ENCODE results near the gene MYF5. TPM values are rescaled to one million over a fixed set of nuclear protein-coding genes. Genes with fewer than 3 reads are reported as not detected.

MYF5 gene
- total RNA-seq, 4 donors from 2014 or later: not detected

DNA sequence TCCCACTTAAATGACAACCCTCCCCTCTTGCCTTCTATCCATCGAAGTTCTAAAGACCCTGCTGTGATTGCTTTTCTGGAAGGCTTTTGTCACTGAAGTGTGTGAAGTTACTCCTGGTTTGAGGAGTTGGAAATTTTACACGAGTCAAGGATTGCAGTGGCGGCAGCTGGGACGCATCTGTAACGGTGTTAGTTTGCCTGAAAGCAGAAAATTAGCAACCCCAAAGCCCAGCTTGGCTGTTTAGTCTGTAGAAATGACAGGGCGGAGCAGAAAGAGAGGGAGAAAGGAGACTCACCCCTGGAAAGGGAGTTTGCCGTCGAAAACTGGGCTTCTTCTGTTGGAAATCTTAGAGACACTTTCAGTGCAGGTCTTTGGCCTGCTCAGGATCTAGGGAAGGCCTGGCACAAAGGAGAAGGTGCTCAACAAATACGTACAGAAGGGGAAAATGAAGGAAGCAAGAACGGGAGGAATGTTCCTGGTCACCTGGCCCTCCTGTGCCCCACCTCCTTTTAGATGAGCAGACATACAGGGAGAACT lies 931 bp upstream of the MYF5 start:
- H3K4me1 ChIP-seq: no peaks in the 10 kb centered on the region
- 66% methylated on average over 10 of the region's 10 CpGs for WGBS
- no peak for DNase-seq (ENCODE audit: low spot score in 2 of 2)
- no peak overlapping the region for H3K4me3 ChIP-seq
- no peak overlapping the region for H3K27ac ChIP-seq
- no peaks in the 10 kb centered on the region for H3K36me3 ChIP-seq
- peaks cover 54% of the 10 kb centered on the region for H3K27me3 ChIP-seq
- no peaks in the 10 kb centered on the region for H3K9me3 ChIP-seq
- TF ChIP-seq EP300 (IDR thresholded peaks at IDR 0.05) (no peak), POLR2AphosphoS5 (IDR thresholded peaks at IDR 0.05) (no peak), POLR2A (IDR thresholded peaks at IDR 0.05) (no peak), CTCF (IDR thresholded peaks at IDR 0.05) (no peak)

DNA sequence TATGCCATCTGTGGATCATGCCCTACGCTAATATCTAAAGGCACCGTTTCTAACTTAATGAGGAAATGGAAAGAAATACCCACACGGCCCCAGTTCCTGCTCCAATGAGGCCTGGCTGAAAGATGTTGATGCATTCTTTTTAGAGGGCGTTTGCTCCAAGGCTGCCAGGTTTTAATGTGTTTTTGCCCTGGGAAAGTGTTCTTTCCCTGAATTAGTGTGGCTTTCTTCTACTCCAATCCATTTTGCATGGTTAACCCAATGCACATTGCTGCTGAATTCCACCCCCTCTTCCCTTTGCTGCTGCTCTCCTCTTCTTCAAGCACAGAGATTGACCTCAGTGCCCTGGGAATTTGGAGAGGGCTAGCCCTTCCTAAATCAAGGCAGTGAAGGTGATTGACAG lies 1.1 kb downstream of the MYF5 start:
- no peak for DNase-seq (ENCODE audit: low spot score in 2 of 2)
- no peak overlapping the region for H3K27ac ChIP-seq
- H3K27me3 ChIP-seq: peaks cover 45% of the 10 kb centered on the region
- H3K9me3 ChIP-seq: no peaks in the 10 kb centered on the region
- no peaks in the 10 kb centered on the region for H3K36me3 ChIP-seq
- WGBS: 58% methylated on average over 4 of the region's 4 CpGs
- no peak for TF ChIP-seq POLR2AphosphoS5 (IDR thresholded peaks at IDR 0.05)
- H3K4me1 ChIP-seq: no peaks in the 10 kb centered on the region
- H3K4me3 ChIP-seq: no peak overlapping the region

- Histone ChIP-seq H3K4me1 (no peaks in the 10 kb centered on the region), H3K36me3 (no peaks in the 10 kb centered on the region), H3K27me3 (peaks cover 23% of the 10 kb centered on the region), H3K9me3 (no peaks in the 10 kb centered on the region), H3K4me3 (no peak overlapping the region), H3K27ac (no peak overlapping the region)
- WGBS: 79% methylated on average over 1 of the region's 1 CpG
- DNase-seq (ENCODE audit: low spot score in 2 of 2): no peak
- TF ChIP-seq POLR2AphosphoS5 (IDR thresholded peaks at IDR 0.05): no peak
- TF ChIP-seq CTCF (IDR thresholded peaks at IDR 0.05): no peak
- no peak for TF ChIP-seq POLR2A (IDR thresholded peaks at IDR 0.05)
- no peak for TF ChIP-seq EP300 (IDR thresholded peaks at IDR 0.05)
Measured at GRCh38 chr12:80720516-80720915, 3.8 kb downstream of the MYF5 start.

GRCh38 chr12:80721326-80721725 lies 4.6 kb downstream of the MYF5 start:
- WGBS: 75% methylated on average over 3 of the region's 3 CpGs
- no peak for DNase-seq (ENCODE audit: low spot score in 2 of 2)
- TF ChIP-seq POLR2AphosphoS5 (IDR thresholded peaks at IDR 0.05): no peak
- no peak for TF ChIP-seq CTCF (IDR thresholded peaks at IDR 0.05)
- no peak for TF ChIP-seq POLR2A (IDR thresholded peaks at IDR 0.05)
- TF ChIP-seq EP300 (IDR thresholded peaks at IDR 0.05): no peak
- Histone ChIP-seq H3K27me3 (peaks cover 15% of the 10 kb centered on the region), H3K4me3 (no peak overlapping the region), H3K36me3 (no peaks in the 10 kb centered on the region), H3K27ac (no peak overlapping the region), H3K4me1 (no peaks in the 10 kb centered on the region), H3K9me3 (no peaks in the 10 kb centered on the region)

- WGBS: 43% methylated on average over 6 of the region's 6 CpGs
- no peak overlapping the region for H3K27ac ChIP-seq
Measured at GRCh38 chr12:80745851-80746505, 29.3 kb downstream of the MYF5 start.

More at GRCh38 chr12:80745851-80746505, 29.3 kb downstream of the MYF5 start:
- Histone ChIP-seq H3K4me1 (no peaks in the 10 kb centered on the region), H3K9me3 (no peaks in the 10 kb centered on the region), H3K36me3 (no peaks in the 10 kb centered on the region), H3K27me3 (no peaks in the 10 kb centered on the region), H3K4me3 (no peak overlapping the region)
- no peak for TF ChIP-seq CTCF (IDR thresholded peaks at IDR 0.05)
- TF ChIP-seq POLR2AphosphoS5 (IDR thresholded peaks at IDR 0.05): no peak
- no peak for TF ChIP-seq EP300 (IDR thresholded peaks at IDR 0.05)
- TF ChIP-seq POLR2A (IDR thresholded peaks at IDR 0.05): no peak
- no peak for DNase-seq (ENCODE audit: low spot score in 2 of 2)
